OCI-LY1 (cell line): Measurements from ENCODE around the gene OLA1.

Experiments used
- H2AFZ ChIP-seq: fragments of 200-600 bp; sonication (generic), shearing (Covaris generic); 2 replicates; pipeline ENCODE4 v1.6.0; 2014; ENCODE audit warnings: antibody characterized with exemption, mild to moderate bottlenecking, low read length
- H3F3A ChIP-seq: fragments of 200-600 bp; sonication (generic), shearing (Covaris generic); 2 replicates; pipeline ENCODE4 v1.6.0; 2014; ENCODE audit warnings: mild to moderate bottlenecking, antibody characterized with exemption, low read length, moderate library complexity; ENCODE audit not compliant: insufficient read depth
- H3K27ac ChIP-seq: fragments of 200-600 bp; sonication (generic); 2 replicates; pipeline ENCODE4 v1.5.1; 2014; ENCODE audit warnings: low read length, mixed run types, mild to moderate bottlenecking, low read depth; ENCODE audit not compliant: poor library complexity, severe bottlenecking
- H3K27me3 ChIP-seq: fragments of 200-600 bp; sonication (generic); 2 replicates; pipeline ENCODE4 v1.6.0; 2014; ENCODE audit warnings: antibody characterized with exemption, mild to moderate bottlenecking, low read length, moderate library complexity; ENCODE audit not compliant: insufficient read depth
- H3K36me3 ChIP-seq: fragments of 200-600 bp; sonication (generic); 2 replicates; pipeline ENCODE4 v1.6.1; 2014; ENCODE audit warnings: mild to moderate bottlenecking, antibody characterized with exemption, low read length, moderate library complexity, mixed read lengths; ENCODE audit not compliant: insufficient read depth
- H3K4me1 ChIP-seq: fragments of 200-600 bp; sonication (generic); 2 replicates; pipeline ENCODE4 v1.5.1; 2014; ENCODE audit warnings: mild to moderate bottlenecking, low read length, moderate library complexity; ENCODE audit not compliant: insufficient read depth, severe bottlenecking
- H3K4me2 ChIP-seq: fragments of 200-600 bp; sonication (generic), shearing (Covaris generic); 2 replicates; pipeline ENCODE4 v1.6.1; 2014; ENCODE audit warnings: low read length
- H3K4me3 ChIP-seq: fragments of 200-600 bp; sonication (generic); 2 replicates; pipeline ENCODE4 v1.5.1; 2014; ENCODE audit warnings: low read length, low read depth, mild to moderate bottlenecking, mixed read lengths; ENCODE audit not compliant: poor library complexity, severe bottlenecking
- H3K79me2 ChIP-seq: fragments of 200-600 bp; shearing (Covaris generic); 2 replicates; pipeline ENCODE4 v1.6.1; 2016; ENCODE audit warnings: mixed run types, low read length, mixed read lengths; ENCODE audit not compliant: insufficient read depth
- H3K9ac ChIP-seq: fragments of 200-600 bp; sonication (generic), shearing (Covaris generic); 2 replicates; pipeline ENCODE4 v1.6.1; 2014; ENCODE audit warnings: mild to moderate bottlenecking, low read length, mixed read lengths
- H3K9me2 ChIP-seq: fragments of 200-600 bp; sonication (generic), shearing (Covaris generic); 2 replicates; pipeline ENCODE4 v1.6.1; 2014; ENCODE audit warnings: low read depth, mild to moderate bottlenecking, low read length, mixed read lengths
- H3K9me3 ChIP-seq: fragments of 200-600 bp; shearing (Covaris generic); 2 replicates; pipeline ENCODE4 v1.6.1; 2014; ENCODE audit warnings: low read length, mixed read lengths
- H4K20me1 ChIP-seq: fragments of 200-600 bp; sonication (generic), shearing (Covaris generic); 2 replicates; pipeline ENCODE4 v1.6.0; 2016; ENCODE audit warnings: mild to moderate bottlenecking, low read length; ENCODE audit not compliant: insufficient read depth
- CTCF ChIP-seq: fragments of 200-600 bp; sonication (generic), shearing (Covaris generic); IDR thresholded peaks from 2 replicates; pipeline ENCODE4 v1.5.1; 2017; ENCODE audit warnings: mild to moderate bottlenecking, antibody characterized with exemption, low read length, moderate library complexity, mixed read lengths
- EZH2 ChIP-seq: fragments of 200-600 bp; sonication (generic), shearing (Covaris generic); IDR thresholded peaks from 2 replicates; pipeline ENCODE4 v1.8.0; 2017; ENCODE audit warnings: borderline replicate concordance, mixed run types, mild to moderate bottlenecking, antibody characterized with exemption, low read length, moderate library complexity, mixed read lengths

The OLA1 gene

GRCh38 chr2:174176898-174177297, 71.4 kb downstream of the OLA1 start:
- Histone ChIP-seq H3K9me2 (no peaks in the 10 kb centered on the region), H3K9ac (no peak overlapping the region), H3K9me3 (peaks cover 9% of the 10 kb centered on the region), H3K4me1 (no peaks in the 10 kb centered on the region), H3K36me3 (peaks cover 22% of the 10 kb centered on the region), H3K27ac (no peak overlapping the region), H2AFZ (no peak overlapping the region), H3K4me2 (no peak overlapping the region), H4K20me1 (no peaks in the 10 kb centered on the region), H3F3A (no peaks in the 10 kb centered on the region), H3K79me2 (peaks cover 30% of the 10 kb centered on the region; the same call in 1 of the 2 replicates), H3K4me3 (no peak overlapping the region), H3K27me3 (no peaks in the 10 kb centered on the region)
- TF ChIP-seq CTCF (no peak), EZH2 (no peak)

DNA sequence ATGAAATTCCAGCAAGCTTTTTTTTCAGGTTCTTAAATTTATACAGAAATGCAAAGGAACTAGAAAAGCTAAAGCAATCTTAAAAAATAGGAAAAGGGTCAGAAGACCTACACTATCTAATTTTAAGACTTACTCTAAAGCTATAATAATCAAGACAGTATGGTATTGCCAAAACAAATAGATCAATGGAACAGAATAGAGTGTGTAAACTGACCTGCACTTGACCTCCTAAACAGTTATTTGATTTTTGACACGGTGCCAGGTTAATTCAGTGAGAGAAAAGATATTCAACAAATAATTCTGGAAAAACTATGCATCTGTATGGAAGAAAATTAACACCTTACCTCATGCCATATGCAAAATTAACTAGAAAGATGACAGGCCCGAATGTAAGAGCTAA, 73.6 kb downstream of the OLA1 start:
- H3K9me2 ChIP-seq: no peaks in the 10 kb centered on the region
- H3F3A ChIP-seq: no peaks in the 10 kb centered on the region
- H3K4me2 ChIP-seq: no peak overlapping the region
- H3K9ac ChIP-seq: no peak overlapping the region
- H3K27me3 ChIP-seq: no peaks in the 10 kb centered on the region
- H3K27ac ChIP-seq: no peak overlapping the region
- no peak overlapping the region for H2AFZ ChIP-seq
- peaks cover 38% of the 10 kb centered on the region for H3K79me2 ChIP-seq
- no peak overlapping the region for H3K4me3 ChIP-seq
- H3K36me3 ChIP-seq: peaks cover 33% of the 10 kb centered on the region
- H4K20me1 ChIP-seq: no peaks in the 10 kb centered on the region
- TF ChIP-seq EZH2 (no peak), CTCF (no peak)
- no peaks in the 10 kb centered on the region for H3K4me1 ChIP-seq
- peaks cover 9% of the 10 kb centered on the region for H3K9me3 ChIP-seq

DNA sequence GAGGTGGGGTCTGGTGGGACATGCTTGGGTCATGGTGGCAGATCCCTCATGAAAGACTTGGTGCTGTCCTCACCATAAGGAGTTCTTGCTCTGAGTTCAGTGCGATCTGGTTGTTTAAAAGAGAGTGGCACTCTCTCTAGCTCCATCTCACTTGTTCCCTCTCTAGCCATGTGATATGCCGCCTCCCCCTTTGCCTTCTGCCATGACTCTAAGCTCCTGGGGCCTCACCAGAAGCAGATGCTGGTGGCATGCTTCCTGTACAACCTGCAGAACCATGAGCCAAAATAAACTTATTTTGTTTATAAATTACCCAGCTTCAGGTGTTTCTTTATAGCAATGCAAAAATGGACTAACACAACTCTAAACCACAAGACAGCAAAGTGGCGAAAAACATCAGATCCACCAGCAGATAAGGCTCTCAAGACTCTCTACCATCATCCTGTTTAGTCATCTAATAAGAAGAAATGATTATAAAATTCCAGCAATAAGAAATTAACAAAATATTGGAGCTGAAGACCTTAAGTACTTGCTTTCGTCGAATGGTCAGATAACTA, 75.5 kb downstream of the OLA1 start:
- Histone ChIP-seq H2AFZ (no peak overlapping the region), H3K4me3 (no peak overlapping the region), H3K4me2 (no peak overlapping the region), H3K79me2 (peaks cover 24% of the 10 kb centered on the region), H3K9me3 (peaks cover 16% of the 10 kb centered on the region), H4K20me1 (no peaks in the 10 kb centered on the region), H3K4me1 (no peaks in the 10 kb centered on the region), H3K9me2 (no peaks in the 10 kb centered on the region), H3K27ac (no peak overlapping the region), H3F3A (no peaks in the 10 kb centered on the region), H3K36me3 (peaks cover 41% of the 10 kb centered on the region), H3K9ac (no peak overlapping the region), H3K27me3 (no peaks in the 10 kb centered on the region)
- no peak for TF ChIP-seq CTCF
- no peak for TF ChIP-seq EZH2
